Thymus (tissue), 11 donors: Measurements from ENCODE around the gene APOL3. TPM values are rescaled to one million over a fixed set of nuclear protein-coding genes. Genes with fewer than 3 reads are reported as not detected.
"Not testable (repeated sequence)": the region's sequence is repeated elsewhere in the genome, so short reads cannot be mapped to it uniquely, and the experiment has no call there.

Source experiments
- DNase-seq, 9 donors: peaks; one replicate each; pipeline ENCODE4 v3.0.0-alpha.2; 2013; ENCODE audit warnings: low spot score in 9 of 9, low read depth in 6 of 9, missing footprints in 1 of 9
- H3K27ac ChIP-seq, 2 donors: one replicate each; pipeline ENCODE4 v1.5.1; 2013; ENCODE audit warnings: control low read depth in 1 of 2, low read depth in 1 of 2, low read length in 1 of 2, mild to moderate bottlenecking in 1 of 2, moderate library complexity in 1 of 2
- H3K27me3 ChIP-seq, 2 donors: one replicate each; pipeline ENCODE4 v1.5.1; 2013; ENCODE audit warnings: low read length in 1 of 2; ENCODE audit not compliant: control insufficient read depth in 2 of 2, insufficient read depth in 1 of 2
- H3K36me3 ChIP-seq, 2 donors: one replicate each; pipeline ENCODE4 v1.5.1; 2013; ENCODE audit warnings: low read length in 1 of 2, mild to moderate bottlenecking in 1 of 2, moderate library complexity in 1 of 2; ENCODE audit not compliant: control insufficient read depth in 2 of 2, insufficient read depth in 2 of 2
- H3K4me1 ChIP-seq, 2 donors: one replicate each; pipeline ENCODE4 v1.5.1; 2013; ENCODE audit warnings: low read length in 2 of 2; ENCODE audit not compliant: control insufficient read depth in 2 of 2, insufficient read depth in 2 of 2
- H3K4me3 ChIP-seq, 2 donors: one replicate each; pipeline ENCODE4 v1.5.1; 2013; ENCODE audit warnings: low read length in 2 of 2, control low read depth in 1 of 2, mild to moderate bottlenecking in 1 of 2
- H3K9me3 ChIP-seq, 2 donors: one replicate each; pipeline ENCODE4 v1.5.1; 2013; ENCODE audit warnings: low read length in 1 of 2, mild to moderate bottlenecking in 1 of 2; ENCODE audit not compliant: control insufficient read depth in 2 of 2, insufficient read depth in 1 of 2
- WGBS: extraction: QIAGEN DNeasy Blood & Tissue Kit; methylation state at CpG from one replicate; pipeline ENCODE4 v1.1.7; 2013; 5-methylcytosine and 5-hydroxymethylcytosine counted together
- polyA plus RNA-seq: library from polyadenylated mRNA; stranded (reverse); fragments of 200-250 nt; gene quantifications from one replicate; pipeline ENCODE4 v1.2.3, GENCODE V29; 2013
- total RNA-seq: library from RNA; stranded (reverse); fragments of 120-200 nt; gene quantifications from one replicate; pipeline ENCODE4 v1.2.4, GENCODE V29; 2013
- donor health status: healthy.

The APOL3 gene
- total and polyA plus RNA-seq, 2 donors, result 35.1 to 42.6 TPM

- not testable (repeated sequence) for DNase-seq, H3K9me3 ChIP-seq, H3K36me3 ChIP-seq, H3K4me3 ChIP-seq, H3K4me1 ChIP-seq, H3K27me3 ChIP-seq, H3K27ac ChIP-seq
- WGBS, result 82% methylated on average over 2 of the region's 3 CpGs
Measured at GRCh38 chr22:36090772-36091171, 69.8 kb downstream of the APOL3 start.

Other genes with a start within 250 kb of the APOL3 start
- 14.9 TPM for gene RBFOX2, start 131.9 kb downstream of the APOL3 start, total RNA-seq
- 10.2 TPM for gene RBFOX2, start 131.9 kb downstream of the APOL3 start, polyA plus RNA-seq
- 4.8 TPM for gene APOL4, start 41.1 kb upstream of the APOL3 start, total RNA-seq
- 53.0 TPM for gene APOL4, start 41.1 kb upstream of the APOL3 start, polyA plus RNA-seq
- 25.3 TPM for gene APOL2, start 78.8 kb upstream of the APOL3 start, total RNA-seq
- 56.1 TPM for gene APOL2, start 78.8 kb upstream of the APOL3 start, polyA plus RNA-seq
- 14.2 TPM for gene APOL1, start 92.4 kb upstream of the APOL3 start, total RNA-seq
- 62.6 TPM for gene APOL1, start 92.4 kb upstream of the APOL3 start, polyA plus RNA-seq
- 123 TPM for gene MYH9, start 227.2 kb upstream of the APOL3 start, total RNA-seq
- 155 TPM for gene MYH9, start 227.2 kb upstream of the APOL3 start, polyA plus RNA-seq